Activated T-cell treated with anti-CD3 and anti-CD28 coated beads, Interleukin-2, amount 50 U/mL, for 72 hours (primary cell): ENCODE results near the gene TRDMT1. TPM values are rescaled to one million over a fixed set of nuclear protein-coding genes. Genes with fewer than 3 reads are reported as not detected.

Experiments
- ATAC-seq, 2 donors: fragments of 150-1000 bp; cut with Tn5 transposase; replicated peaks in 1 of 2; 2 replicates each; pipeline ENCODE4 v1.10.0; 2021; ENCODE audit warnings: moderate library complexity in 2 of 2, mild to moderate bottlenecking in 1 of 2
- DNase-seq, 2 donors: peaks; one replicate each; pipeline ENCODE4 v3.0.0; 2021 to 2022; ENCODE audit warnings: mixed read lengths in 1 of 2
- H3K27ac Mint-ChIP-seq: one replicate; pipeline ENCODE4 v1.8.0; 2022; ENCODE audit warnings: mild to moderate bottlenecking, moderate library complexity, mixed read lengths
- H3K27me3 Mint-ChIP-seq: one replicate; pipeline ENCODE4 v1.8.0; 2022; ENCODE audit warnings: low read depth, mixed read lengths
- H3K36me3 Mint-ChIP-seq, 2 donors: one replicate each; pipeline ENCODE4 v1.8.0; 2022; ENCODE audit warnings: mixed read lengths in 2 of 2, mild to moderate bottlenecking in 1 of 2; ENCODE audit not compliant: insufficient read depth in 2 of 2
- H3K4me1 Mint-ChIP-seq: one replicate; pipeline ENCODE4 v1.8.0; 2022; ENCODE audit warnings: low read depth, mixed read lengths
- H3K4me3 Mint-ChIP-seq, 2 donors: one replicate each; pipeline ENCODE4 v1.8.0; 2022; ENCODE audit warnings: mild to moderate bottlenecking in 2 of 2, mixed read lengths in 2 of 2, moderate library complexity in 2 of 2
- H3K9me3 Mint-ChIP-seq, 2 donors: one replicate each; pipeline ENCODE4 v1.8.0; 2022; ENCODE audit warnings: mixed read lengths in 2 of 2
- total RNA-seq, 2 donors: library from RNA; stranded (reverse); gene quantifications; one replicate each; pipeline ENCODE4 v1.2.3, GENCODE V29; 2022

The TRDMT1 gene
- total RNA-seq, 2 donors from 2014 or later, result 5.5 to 8.7 TPM

DNA sequence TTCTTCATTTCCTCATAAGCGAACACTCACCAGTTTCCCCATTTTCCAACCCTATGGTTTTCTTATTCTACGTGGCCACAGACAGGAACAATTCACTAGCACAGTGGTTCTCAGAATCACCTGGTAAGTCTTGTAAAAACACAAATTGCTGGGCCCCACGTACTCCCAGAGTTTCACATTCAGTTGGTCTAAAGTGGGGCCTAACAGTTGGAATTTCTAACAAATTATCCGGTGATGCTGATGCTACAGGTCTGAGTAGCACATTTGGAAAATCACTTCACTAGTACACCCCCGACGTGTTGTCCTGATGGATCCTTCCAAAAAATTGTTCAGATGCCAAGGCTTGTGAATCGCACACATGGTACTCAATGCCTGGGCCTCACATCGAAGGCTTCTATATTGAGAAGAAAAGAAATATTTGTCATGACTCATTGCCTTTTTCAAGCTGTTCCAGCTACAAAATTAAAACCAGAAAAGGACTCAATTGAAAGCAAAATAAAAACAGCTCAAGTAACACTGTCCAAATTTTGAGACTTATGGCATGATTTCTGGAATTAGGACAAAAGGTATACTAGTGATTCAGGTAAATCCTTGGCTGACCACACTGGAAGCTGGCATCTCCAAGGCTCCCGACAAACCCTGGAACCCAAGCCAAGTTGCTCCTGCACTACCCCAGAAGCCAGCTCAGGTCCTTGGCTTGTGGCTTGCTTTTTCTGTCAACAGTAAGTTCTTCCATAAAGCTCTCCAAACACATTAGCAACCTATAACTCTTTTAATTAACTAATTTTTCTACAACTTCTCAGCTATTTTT, 13.7 kb upstream of the TRDMT1 start:
- ATAC-seq, result no peak
- no peak for DNase-seq
- Mint-ChIP-seq H3K27me3 (no peaks in the 10 kb centered on the region), H3K27ac (peak overlapping the region; percentile 99), H3K4me3 (peak overlapping the region in 1 of 2 donors; percentile 88), H3K4me1 (peaks cover 47% of the 10 kb centered on the region), H3K9me3 (peaks cover 0 to 3% of the 10 kb centered on the region in 2 donors), H3K36me3 (peaks cover 2% of the 10 kb centered on the region in 2 donors)

DNA sequence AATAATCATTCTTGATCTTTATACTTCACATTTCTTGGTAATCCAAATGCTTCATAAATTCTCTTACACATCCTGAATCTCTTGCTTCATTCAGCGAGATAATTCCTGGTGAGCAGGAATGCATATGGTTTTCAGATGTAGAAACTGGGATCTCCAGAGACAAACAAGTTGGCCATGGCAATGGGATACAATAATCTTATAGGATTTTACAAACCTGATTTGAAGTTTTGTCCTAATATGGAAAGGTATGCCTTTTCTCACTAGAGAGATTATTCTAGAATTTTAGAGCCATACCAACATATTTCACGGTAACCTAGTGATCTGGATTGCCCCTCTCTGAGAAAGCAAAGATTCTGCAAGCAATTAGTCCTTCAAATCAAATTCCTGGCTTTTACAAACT, 13.1 kb upstream of the TRDMT1 start:
- DNase-seq (no peak), ATAC-seq (no peak)
- H3K36me3 Mint-ChIP-seq, result peaks cover 2% of the 10 kb centered on the region in 2 donors
- H3K4me3 Mint-ChIP-seq, result peak overlapping the region in 1 of 2 donors; percentile 61
- peaks cover 0 to 3% of the 10 kb centered on the region in 2 donors for H3K9me3 Mint-ChIP-seq
- no peaks in the 10 kb centered on the region for H3K27me3 Mint-ChIP-seq
- H3K4me1 Mint-ChIP-seq, result peaks cover 47% of the 10 kb centered on the region
- peak overlapping the region; percentile 99 for H3K27ac Mint-ChIP-seq

GRCh38 chr10:17213646-17214349, 12.3 kb upstream of the TRDMT1 start:
- Mint-ChIP-seq H3K4me3 (no peak overlapping the region), H3K36me3 (peaks cover 2% of the 10 kb centered on the region in 2 donors), H3K4me1 (peaks cover 42% of the 10 kb centered on the region), H3K27me3 (no peaks in the 10 kb centered on the region), H3K27ac (no peak overlapping the region), H3K9me3 (peaks cover 0 to 3% of the 10 kb centered on the region in 2 donors)
- DNase-seq (no peak), ATAC-seq (no peak)

- DNase-seq (no peak), ATAC-seq (no peak)
- no peak overlapping the region for H3K27ac Mint-ChIP-seq
- H3K9me3 Mint-ChIP-seq, result no peaks in the 10 kb centered on the region
- H3K36me3 Mint-ChIP-seq, result peaks cover 2% of the 10 kb centered on the region in 2 donors
- peaks cover 33% of the 10 kb centered on the region for H3K4me1 Mint-ChIP-seq
- no peaks in the 10 kb centered on the region for H3K27me3 Mint-ChIP-seq
- H3K4me3 Mint-ChIP-seq, result peak overlapping the region in 1 of 2 donors; percentile 1
Observed at GRCh38 chr10:17212802-17213221, 11.3 kb upstream of the TRDMT1 start.

GRCh38 chr10:17210361-17210760, 8.9 kb upstream of the TRDMT1 start:
- ATAC-seq (no peak), DNase-seq (no peak)
- no peaks in the 10 kb centered on the region for H3K27me3 Mint-ChIP-seq

GRCh38 chr10:17209881-17210280, 8.4 kb upstream of the TRDMT1 start:
- Mint-ChIP-seq H3K9me3 (no peaks in the 10 kb centered on the region), H3K4me1 (peaks cover 25% of the 10 kb centered on the region), H3K27ac (no peak overlapping the region), H3K36me3 (no peaks in the 10 kb centered on the region), H3K27me3 (no peaks in the 10 kb centered on the region), H3K4me3 (no peak overlapping the region)
- DNase-seq (no peak), ATAC-seq (no peak)

More at GRCh38 chr10:17210361-17210760, 8.9 kb upstream of the TRDMT1 start:
- Mint-ChIP-seq H3K4me1 (peaks cover 25% of the 10 kb centered on the region), H3K4me3 (no peak overlapping the region), H3K27ac (no peak overlapping the region), H3K9me3 (no peaks in the 10 kb centered on the region), H3K36me3 (no peaks in the 10 kb centered on the region)

DNA sequence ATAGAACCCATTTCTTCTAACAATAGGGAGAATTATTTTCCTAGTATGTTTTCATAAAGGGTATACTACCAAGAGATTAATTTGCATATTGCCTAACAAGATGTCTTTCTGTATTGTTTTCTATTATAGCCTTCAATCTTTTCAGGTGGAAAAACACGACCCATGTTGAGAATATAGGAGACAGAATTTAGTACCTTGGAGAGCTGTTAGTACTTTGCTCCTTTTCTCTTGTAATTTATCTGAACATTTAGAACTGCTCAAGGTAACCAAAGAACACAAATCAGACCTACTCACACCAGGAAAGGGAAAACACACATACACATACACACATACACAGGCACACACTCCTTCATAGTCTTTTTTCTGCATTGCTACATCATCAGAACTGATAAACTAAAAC, 7.8 kb upstream of the TRDMT1 start:
- H3K27ac Mint-ChIP-seq, result no peak overlapping the region
- H3K36me3 Mint-ChIP-seq, result no peaks in the 10 kb centered on the region
- ATAC-seq, result no peak
- peak overlapping the region in 1 of 2 donors; percentile 24 for H3K4me3 Mint-ChIP-seq
- no peak for DNase-seq
- H3K27me3 Mint-ChIP-seq, result no peaks in the 10 kb centered on the region
- H3K9me3 Mint-ChIP-seq, result no peaks in the 10 kb centered on the region
- peaks cover 24% of the 10 kb centered on the region for H3K4me1 Mint-ChIP-seq

DNA sequence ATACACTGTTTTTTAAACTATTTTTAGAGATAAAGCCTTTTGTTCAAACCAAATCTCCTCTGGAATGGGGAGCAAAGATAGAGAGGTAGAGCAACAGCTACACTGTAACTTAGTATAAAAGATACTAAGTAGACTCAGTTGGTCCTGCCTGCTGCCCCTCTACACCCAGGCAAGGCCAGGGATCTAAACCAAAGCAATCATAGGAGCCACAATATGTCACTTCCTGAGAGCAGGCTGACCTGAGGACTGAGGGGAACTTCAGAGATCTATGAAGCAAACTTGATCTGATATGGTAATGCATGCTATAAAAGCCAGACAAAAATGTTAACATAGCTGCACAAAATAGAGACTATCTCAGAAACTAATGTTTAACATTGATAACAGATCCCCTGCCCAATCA, 7.0 kb upstream of the TRDMT1 start:
- H3K4me1 Mint-ChIP-seq, result peaks cover 27% of the 10 kb centered on the region
- peak overlapping the region; percentile 38 for H3K27ac Mint-ChIP-seq
- no peak overlapping the region for H3K4me3 Mint-ChIP-seq

GRCh38 chr10:17206210-17206709, 4.8 kb upstream of the TRDMT1 start:
- DNase-seq (peak; percentile 55 to 56), ATAC-seq (peak; percentile 90 to 91)
- peak overlapping the region; percentile 57 to 60 for H3K4me3 Mint-ChIP-seq
- H3K36me3 Mint-ChIP-seq, result no peaks in the 10 kb centered on the region
- no peaks in the 10 kb centered on the region for H3K27me3 Mint-ChIP-seq
- peaks cover 44% of the 10 kb centered on the region for H3K4me1 Mint-ChIP-seq
- H3K27ac Mint-ChIP-seq, result peak overlapping the region; percentile 27
- peaks cover 0 to 3% of the 10 kb centered on the region in 2 donors for H3K9me3 Mint-ChIP-seq

More for the DNA sequence above, 7.0 kb upstream of the TRDMT1 start:
- H3K27me3 Mint-ChIP-seq, result no peaks in the 10 kb centered on the region
- no peak for DNase-seq
- H3K36me3 Mint-ChIP-seq, result no peaks in the 10 kb centered on the region
- ATAC-seq, result no peak
- no peaks in the 10 kb centered on the region for H3K9me3 Mint-ChIP-seq

GRCh38 chr10:17203416-17203815, 1.9 kb upstream of the TRDMT1 start:
- DNase-seq (no peak), ATAC-seq (no peak)

GRCh38 chr10:17202999-17203398, 1.5 kb upstream of the TRDMT1 start:
- peaks cover 0 to 3% of the 10 kb centered on the region in 2 donors for H3K9me3 Mint-ChIP-seq
- ATAC-seq (no peak), DNase-seq (no peak)
- peaks cover 64% of the 10 kb centered on the region for H3K4me1 Mint-ChIP-seq
- H3K36me3 Mint-ChIP-seq, result no peaks in the 10 kb centered on the region
- H3K4me3 Mint-ChIP-seq, result no peak overlapping the region
- no peaks in the 10 kb centered on the region for H3K27me3 Mint-ChIP-seq
- H3K27ac Mint-ChIP-seq, result no peak overlapping the region

More at GRCh38 chr10:17203416-17203815, 1.9 kb upstream of the TRDMT1 start:
- no peak overlapping the region for H3K27ac Mint-ChIP-seq
- H3K36me3 Mint-ChIP-seq, result no peaks in the 10 kb centered on the region
- H3K9me3 Mint-ChIP-seq, result peaks cover 0 to 3% of the 10 kb centered on the region in 2 donors
- H3K4me1 Mint-ChIP-seq, result peaks cover 64% of the 10 kb centered on the region
- no peaks in the 10 kb centered on the region for H3K27me3 Mint-ChIP-seq
- no peak overlapping the region for H3K4me3 Mint-ChIP-seq

- Mint-ChIP-seq H3K27ac (no peak overlapping the region), H3K4me1 (peaks cover 64% of the 10 kb centered on the region), H3K4me3 (no peak overlapping the region), H3K36me3 (no peaks in the 10 kb centered on the region), H3K9me3 (peaks cover 0 to 3% of the 10 kb centered on the region in 2 donors), H3K27me3 (no peaks in the 10 kb centered on the region)
- no peak for ATAC-seq
- no peak for DNase-seq
Observed at GRCh38 chr10:17202506-17202905, 1.0 kb upstream of the TRDMT1 start.

DNA sequence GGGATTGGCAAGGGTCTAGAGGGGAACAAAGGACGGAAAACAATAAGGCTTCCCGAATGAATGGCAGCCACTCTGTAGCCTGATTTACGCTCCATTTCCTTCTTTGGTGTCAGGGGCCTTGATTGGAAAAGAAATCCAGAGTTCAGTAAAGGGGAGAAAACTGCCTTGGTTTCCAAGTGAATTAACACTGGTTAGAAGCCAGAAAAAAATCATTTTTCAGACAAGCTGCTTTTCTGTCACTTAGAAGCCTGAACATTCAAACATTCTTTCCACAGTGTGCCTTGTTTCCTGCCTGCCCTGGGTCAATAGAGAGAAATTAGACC, 283 bp upstream of the TRDMT1 start:
- DNase-seq, result no peak
- Mint-ChIP-seq H3K36me3 (no peaks in the 10 kb centered on the region), H3K4me1 (peaks cover 60% of the 10 kb centered on the region)

More for the DNA sequence above, 283 bp upstream of the TRDMT1 start:
- H3K4me3 Mint-ChIP-seq, result peak overlapping the region; percentile 91 to 97
- peak overlapping the region; percentile 96 for H3K27ac Mint-ChIP-seq
- no peak for ATAC-seq
- H3K27me3 Mint-ChIP-seq, result no peaks in the 10 kb centered on the region
- H3K9me3 Mint-ChIP-seq, result peaks cover 0 to 3% of the 10 kb centered on the region in 2 donors
